GM12801 (cell line): ENCODE data around the gene BANF2.

Source experiments
- TF ChIP-seq, protein P1 (sequence below): IDR thresholded peaks from one replicate; pipeline ENCODE4 v1.5.1; 2011; ENCODE audit warnings: control low read depth; ENCODE audit not compliant: insufficient read length; ENCODE audit errors: extremely low read depth

Gene BANF2

DNA sequence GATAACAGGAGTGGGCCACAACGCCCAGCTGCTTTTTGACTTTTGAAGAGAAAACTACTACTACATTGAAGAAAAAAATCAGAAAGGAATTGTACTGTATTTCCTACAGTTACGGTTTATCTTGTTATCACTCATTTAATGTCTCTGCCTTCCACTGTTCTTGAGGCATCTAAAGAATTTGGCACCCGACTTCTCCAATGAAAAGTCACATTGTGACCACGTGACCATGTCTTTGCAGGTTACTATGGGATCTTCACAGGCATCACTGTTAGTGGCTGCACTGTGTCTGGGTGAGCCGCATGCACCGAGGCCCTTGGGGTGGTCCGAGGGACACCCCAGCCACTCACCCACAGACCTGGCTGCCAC is 44.5 kb upstream of the BANF2 start:
- TF ChIP-seq, protein P1, sequence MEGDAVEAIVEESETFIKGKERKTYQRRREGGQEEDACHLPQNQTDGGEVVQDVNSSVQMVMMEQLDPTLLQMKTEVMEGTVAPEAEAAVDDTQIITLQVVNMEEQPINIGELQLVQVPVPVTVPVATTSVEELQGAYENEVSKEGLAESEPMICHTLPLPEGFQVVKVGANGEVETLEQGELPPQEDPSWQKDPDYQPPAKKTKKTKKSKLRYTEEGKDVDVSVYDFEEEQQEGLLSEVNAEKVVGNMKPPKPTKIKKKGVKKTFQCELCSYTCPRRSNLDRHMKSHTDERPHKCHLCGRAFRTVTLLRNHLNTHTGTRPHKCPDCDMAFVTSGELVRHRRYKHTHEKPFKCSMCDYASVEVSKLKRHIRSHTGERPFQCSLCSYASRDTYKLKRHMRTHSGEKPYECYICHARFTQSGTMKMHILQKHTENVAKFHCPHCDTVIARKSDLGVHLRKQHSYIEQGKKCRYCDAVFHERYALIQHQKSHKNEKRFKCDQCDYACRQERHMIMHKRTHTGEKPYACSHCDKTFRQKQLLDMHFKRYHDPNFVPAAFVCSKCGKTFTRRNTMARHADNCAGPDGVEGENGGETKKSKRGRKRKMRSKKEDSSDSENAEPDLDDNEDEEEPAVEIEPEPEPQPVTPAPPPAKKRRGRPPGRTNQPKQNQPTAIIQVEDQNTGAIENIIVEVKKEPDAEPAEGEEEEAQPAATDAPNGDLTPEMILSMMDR, result no peak

DNA sequence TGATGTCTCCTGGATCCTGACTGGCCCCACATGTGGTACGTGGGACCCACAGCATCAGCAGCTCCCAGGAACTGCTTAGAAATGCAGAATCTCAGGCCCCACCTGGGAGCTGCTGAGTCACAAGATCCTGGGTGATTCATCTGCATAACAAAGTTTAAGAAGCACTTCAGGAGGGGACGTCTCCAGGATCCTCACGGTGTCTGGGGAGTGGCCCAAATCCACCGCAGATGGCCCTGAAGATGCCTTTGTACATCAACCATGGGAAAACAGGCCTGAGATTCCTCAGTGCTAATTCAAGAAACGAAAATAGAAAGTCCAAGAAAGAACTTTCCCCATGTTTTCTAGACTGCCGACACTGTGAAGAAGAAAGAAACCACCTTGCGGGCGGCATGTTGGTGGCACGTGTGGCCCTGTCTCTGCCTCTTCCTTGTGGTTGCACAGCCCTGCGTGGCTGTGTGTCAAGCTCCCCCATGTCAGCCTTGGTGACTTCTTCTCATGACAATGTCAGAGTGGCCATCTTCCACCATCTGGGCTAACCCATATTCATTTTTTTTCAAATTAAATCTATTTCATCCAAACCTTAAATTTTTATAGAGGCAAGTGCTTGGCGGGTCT is 43.8 kb upstream of the BANF2 start:
- TF ChIP-seq, protein P1, result no peak

DNA sequence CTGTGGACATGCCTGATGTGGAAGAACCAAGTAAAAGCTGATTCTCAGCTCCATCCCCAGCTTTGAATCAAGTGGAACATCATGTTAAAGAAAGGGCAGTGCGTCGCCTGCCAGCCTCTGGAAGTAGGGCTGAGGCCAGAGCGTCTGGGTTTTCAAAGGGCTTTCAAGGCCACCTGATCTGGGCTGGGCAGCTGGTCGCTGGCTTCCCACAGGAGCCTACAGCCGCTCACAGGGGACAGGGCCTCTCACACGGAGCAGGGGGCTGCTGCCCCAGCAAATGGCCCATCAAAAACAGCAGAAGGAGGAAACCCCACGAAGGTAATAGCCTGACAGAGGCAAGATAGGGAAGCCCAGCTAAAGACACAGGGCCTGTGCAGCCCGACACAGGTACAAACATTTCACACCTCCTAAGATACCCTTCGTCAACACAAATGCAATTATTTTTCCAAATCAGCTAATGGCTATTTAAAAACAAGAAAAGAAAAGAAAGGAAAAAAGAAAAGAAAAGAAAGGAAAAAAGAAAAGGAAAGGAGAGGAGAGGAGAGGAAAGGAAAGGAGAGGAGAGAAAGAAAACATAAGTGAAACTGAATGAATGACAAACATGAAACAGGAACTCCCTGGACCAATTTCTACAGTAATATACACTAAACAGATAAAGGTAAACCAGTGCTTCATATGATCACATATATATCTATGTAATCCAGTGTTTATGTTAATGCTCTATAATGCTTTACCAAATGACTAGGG is 42.5 kb upstream of the BANF2 start:
- TF ChIP-seq, protein P1, result no peak

DNA sequence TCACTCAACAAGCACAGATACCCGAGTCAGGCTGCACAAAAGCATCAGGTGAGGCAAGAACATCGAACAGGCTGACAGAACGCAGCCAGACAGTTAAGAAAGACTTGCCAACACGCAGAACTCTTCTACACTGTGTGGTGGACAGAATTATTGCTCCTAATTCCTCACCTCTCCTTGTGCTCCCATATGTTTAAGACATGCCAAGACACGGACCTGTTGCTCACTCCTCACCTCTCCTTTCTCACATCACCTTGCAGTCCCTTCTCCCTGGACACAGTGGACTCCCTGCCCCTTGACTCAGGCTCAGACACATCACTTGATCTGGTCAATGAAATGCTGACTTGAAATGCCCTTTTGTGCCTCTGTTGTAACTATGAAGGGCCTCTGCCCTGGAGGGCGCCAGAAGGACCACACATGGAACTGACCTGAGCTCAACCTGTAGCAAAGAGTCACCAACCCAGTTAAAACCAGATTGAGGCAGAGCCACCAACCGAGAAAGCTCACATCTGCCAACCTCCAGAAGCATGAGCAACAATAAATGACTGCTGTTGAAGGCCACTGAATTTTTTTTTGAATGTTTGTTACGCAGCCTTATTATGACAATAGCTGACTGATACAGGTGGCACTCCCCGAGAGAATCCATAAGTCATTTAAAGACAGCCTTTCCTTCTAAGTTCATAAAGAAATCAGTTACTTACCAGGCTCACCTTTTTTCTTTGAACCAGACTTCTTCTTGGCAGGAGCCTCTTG is 41.7 kb upstream of the BANF2 start:
- TF ChIP-seq, protein P1, result no peak

DNA sequence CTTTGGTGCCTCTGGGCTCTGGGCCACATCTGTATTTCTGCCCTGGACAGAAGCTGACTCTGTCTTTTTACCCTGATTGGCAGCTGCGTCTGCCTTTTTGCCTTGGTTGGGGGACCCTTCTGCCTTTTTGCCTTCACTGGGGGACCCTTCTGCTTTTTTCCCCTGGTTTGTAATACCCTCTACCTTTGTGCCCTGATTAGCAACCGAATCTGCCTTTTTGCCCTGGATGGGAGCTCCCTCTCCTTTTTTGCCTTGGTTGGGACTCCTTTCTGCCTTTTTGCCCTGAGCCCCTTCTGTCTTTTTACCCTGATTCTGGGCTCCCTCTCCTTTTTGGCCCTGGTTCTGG is 41.1 kb upstream of the BANF2 start:
- TF ChIP-seq, protein P1, result no peak

DNA sequence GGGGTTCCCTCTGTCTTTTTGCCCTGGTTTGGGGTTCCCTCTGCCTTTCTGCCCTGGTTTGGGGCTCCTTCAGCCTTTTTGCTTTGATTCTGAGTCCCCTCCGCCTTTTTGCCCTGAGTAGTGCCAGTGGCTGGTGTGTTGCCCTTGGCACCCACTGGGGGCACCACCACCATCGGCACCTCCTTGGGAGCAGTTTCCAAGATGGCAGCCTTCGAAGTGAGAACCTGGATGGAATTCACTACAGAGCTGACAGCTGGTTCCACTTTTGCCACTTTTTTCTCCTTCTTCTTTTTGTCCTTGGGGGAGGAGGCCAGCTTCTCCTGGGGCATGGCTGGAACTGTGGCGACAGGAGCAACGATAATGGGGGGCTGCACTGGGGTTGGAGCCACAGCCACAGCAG is 40.0 kb upstream of the BANF2 start:
- TF ChIP-seq, protein P1, result no peak

DNA sequence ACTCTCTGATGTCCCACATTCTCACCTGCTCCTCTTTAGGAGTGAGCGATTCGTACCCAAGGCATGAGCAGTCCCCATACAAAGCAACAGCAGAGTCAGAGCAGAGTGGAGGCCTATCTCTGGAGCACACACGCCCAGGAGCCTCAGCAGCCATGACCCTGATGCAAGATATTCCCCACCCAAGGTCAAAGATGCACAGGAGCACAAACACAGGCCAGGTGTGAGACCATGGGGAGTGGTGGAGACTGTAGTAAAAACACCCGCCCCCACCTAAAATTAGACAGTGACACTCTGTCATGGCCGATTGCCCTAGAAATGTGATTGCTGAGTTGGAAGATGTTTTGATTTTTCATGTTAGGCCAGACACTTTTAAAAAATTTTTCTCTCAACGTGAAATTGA is 39.1 kb upstream of the BANF2 start:
- TF ChIP-seq, protein P1, result no peak
